Left renal cortex interstitium (tissue), 4 donors: ENCODE results near the gene ASIP. TPM values are rescaled to one million over a fixed set of nuclear protein-coding genes. Genes with fewer than 3 reads are reported as not detected.

ENCODE experiments used
- DNase-seq, 4 donors: peaks; one replicate each; pipeline ENCODE4 v3.0.0-alpha.2; 2013; ENCODE audit warnings: low read depth in 4 of 4, low spot score in 2 of 4, missing footprints in 1 of 4
- polyA plus RNA-seq, 4 donors: library from polyadenylated mRNA; unstranded; fragments of 120-200 nt; gene quantifications; one replicate each; pipeline ENCODE4 v1.2.1, GENCODE V29; 2013; ENCODE audit not compliant: insufficient read length in 4 of 4

ASIP gene
- polyA plus RNA-seq, 4 donors = 0.30 to 0.58 (median 0.34) TPM; not detected in 1

DNA sequence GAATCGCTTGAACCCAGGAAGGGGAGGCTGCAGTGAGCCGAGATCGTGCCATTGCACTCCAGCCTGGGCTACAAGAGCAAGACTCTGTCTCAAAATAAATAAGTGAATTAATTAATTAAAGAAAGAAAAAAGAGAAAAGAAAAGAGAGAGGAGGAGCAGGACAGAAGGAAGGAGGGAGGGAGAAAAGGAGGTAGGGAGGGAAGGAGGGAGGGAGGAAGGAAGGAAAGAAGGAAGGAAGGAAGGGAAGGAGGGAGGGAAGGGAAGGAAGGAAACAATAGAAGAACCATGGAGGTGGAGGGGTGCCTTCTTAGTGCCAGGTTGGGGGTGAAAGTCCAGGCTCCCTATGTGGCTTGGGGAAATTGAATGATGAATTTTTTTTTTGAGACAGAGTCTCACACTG lies 68.5 kb downstream of the ASIP start:
- no peak for DNase-seq

DNA sequence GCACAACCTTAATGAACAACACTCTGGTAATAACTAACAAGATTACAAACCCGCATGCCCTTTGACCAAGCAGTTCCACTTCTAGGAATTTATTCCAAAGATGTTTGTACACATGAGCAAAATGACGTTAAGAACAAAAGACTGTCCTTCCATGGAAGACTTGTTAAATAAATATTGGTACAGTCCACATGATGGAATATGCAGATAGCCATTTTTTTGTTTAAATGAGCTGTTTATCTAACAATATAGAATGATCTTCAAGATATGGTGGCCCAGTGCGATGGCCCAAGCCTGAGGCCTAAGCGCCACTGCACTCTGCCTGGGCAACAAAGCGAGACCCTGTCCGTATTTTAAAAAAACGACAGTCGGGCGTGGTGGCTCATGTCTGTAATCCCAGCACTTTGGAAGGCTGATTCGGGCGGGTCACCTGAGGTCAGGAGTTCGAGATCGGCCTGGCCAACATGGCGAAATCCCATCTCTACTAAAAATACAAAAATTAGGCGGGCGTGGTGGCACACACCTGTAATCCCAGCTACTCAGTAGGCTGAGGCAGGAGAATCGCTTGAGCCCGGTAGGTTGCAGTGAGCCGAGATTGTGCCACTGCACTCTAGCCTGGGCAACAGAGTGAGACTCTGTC lies 69.4 kb downstream of the ASIP start:
- no peak for DNase-seq

DNA sequence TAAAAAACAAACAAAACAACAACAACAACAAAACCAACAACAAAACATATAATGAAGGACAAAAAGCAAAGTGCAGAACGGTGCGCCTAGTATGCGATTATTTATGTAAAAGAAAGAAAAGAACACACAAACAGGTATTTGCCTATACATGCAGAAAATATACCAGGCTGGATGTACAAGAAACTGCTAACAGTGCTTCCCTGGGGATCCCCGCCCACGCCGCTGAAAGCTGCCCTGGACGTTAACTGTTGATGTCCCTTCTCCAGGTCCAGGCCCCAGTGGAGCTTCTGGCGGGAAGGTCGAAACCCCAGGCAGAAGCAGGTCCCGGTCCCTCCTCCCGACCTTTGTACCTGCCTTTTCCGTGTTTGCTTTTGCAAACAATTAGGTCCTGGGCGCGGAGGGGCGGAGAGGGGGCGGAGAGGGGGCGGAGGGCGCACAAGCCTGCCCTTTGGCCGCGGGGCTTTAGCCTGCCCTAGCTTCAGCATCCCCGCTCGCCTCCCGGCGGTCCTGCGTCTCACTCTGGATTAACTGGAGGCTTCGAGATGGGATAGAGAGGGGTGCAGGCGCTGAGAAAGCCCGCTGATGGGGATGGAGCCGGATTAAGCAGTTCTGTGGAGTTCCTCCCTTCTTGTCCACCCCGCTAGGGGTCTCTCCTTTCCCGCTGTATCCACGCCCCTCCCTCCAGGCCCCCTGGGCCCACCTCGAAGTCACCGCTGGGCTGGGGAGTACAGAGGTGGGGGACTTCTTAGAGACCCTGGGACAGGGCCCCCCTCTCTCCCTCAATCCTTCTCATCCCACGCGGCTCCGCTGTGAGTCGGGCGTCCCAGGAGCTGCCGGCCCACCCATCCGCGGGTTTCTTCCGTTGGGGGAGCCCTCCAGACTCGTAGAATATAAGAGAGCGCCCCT lies 70.1 kb downstream of the ASIP start:
- DNase-seq = no peak

DNA sequence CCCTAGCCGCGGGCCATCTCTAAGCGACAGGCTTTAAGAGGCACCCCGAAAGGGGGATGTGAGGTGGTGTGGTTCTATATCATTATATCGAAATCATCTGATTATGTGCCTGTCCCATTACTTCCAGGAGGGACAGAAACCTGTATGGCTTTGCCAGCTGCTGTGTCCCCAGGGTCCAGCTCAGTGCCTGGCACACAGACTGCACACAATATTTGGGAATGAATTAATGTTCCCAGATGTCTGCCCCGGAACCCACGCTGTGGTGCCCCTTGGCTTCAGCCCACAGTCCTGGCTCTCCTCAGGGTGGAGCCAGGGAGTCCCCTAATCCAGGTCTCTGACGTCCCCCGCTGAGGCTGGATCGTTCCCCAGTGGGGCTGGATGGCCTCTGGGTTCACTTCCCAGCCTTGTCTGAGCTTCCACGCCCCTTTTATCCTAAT lies 70.8 kb downstream of the ASIP start:
- DNase-seq = no peak

DNA sequence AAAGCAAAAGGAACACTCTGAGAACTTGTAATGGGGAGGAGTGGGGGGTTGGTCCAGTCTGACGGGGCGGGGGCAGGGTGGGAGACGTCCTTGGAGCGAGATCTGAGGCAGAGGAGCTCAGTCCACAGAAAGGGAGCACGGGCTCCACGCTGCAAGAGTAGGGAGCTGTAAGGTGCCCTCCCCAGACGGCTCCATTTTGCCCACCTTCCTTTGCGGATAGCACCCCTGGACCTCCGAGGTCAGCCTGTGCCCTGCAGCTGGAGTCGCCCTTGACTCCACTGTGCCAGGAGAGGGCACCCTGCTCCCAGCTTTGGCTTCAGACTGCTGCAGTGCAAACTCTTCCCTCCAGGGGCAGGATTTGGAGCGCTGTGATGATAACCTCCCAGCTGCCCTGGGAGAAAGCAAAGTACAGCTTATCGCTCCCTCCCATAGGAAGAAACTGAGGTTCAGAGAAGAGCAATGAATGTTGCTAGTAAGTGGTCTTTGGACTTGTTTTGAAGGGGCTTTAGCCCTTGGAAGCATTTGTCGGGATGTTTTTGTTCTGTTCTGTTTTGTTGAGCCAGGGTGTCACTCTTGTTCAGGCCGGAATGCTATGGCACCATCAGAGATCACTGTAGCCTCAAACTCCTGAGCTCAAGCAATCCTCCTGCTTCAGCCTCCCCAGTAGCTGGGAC lies 71.5 kb downstream of the ASIP start:
- peak; percentile 52 to 82 (median 64) for DNase-seq

DNA sequence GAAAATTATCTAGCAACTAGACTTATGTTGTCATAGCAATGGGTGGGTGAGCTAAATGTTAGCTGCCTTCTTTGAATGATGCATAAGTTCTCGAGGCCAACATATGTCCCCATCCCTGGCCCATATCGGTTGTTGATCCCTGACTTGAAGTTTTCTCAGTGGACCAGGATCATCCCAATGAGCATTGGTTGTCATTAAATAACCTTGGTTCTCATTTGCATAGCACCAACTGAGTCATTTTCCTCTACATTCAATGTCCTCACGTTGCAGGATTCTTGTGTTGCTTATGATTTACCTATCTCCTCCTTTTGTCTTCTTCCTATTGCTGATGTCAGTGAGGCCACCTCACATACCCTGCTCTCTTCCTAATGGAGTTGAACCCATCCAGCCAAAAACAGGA lies 74.0 kb downstream of the ASIP start:
- DNase-seq = no peak

DNA sequence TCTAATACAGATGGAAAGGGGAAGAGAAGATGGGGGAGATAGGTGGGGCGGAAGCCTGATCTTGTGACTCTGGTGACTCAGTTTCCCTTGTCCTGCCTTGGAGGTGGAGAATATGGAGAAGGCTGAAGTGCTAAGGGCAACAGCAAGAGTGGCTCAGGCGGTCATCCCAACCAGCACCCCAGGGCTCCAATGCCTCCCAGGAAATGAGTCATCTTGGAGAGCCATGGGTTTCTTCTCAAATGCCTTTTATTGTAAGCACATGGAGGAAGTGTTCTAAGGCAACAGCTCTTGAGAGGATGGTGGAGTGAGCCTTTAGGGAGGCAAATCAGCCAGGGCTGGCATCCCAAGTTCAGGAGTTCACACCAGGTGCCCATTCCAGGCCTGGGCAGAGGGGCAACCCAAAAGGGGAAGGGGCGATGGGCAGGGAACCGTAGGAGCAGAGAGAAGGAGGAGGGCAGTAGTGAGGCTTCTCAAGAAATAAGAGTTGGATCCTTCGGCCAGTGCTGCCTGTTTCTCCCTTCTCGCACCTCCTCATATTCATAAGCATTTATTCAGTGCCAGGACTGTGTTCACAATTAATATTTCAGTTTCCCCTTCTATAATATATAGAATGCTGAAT lies 75.1 kb downstream of the ASIP start:
- no peak for DNase-seq

Other genes with a start within 250 kb of the ASIP start
- 100 to 1,000 TPM; 152 to 217 (median 178) TPM for gene RALY, start 247.5 kb upstream of the ASIP start, polyA plus RNA-seq
- 10 to 100 TPM; 45.5 to 54.3 (median 48.0) TPM for gene EIF2S2, start 129.2 kb upstream of the ASIP start, polyA plus RNA-seq
- 100 to 1,000 TPM; 183 to 195 (median 186) TPM for gene AHCY, start 61.9 kb downstream of the ASIP start, polyA plus RNA-seq
- gene ITCH, start 121.8 kb downstream of the ASIP start, polyA plus RNA-seq = 10 to 100 TPM; 38.9 to 50.7 (median 46.2) TPM